GM21390 (cell line): ENCODE measurements around the gene TRIM3.

ENCODE experiments used
- ATAC-seq: cut with Tn5 transposase; IDR thresholded peaks from one replicate; pipeline ENCODE4 v1.9.1; 2021; ENCODE audit not compliant: unreplicated experiment

The TRIM3 gene

DNA sequence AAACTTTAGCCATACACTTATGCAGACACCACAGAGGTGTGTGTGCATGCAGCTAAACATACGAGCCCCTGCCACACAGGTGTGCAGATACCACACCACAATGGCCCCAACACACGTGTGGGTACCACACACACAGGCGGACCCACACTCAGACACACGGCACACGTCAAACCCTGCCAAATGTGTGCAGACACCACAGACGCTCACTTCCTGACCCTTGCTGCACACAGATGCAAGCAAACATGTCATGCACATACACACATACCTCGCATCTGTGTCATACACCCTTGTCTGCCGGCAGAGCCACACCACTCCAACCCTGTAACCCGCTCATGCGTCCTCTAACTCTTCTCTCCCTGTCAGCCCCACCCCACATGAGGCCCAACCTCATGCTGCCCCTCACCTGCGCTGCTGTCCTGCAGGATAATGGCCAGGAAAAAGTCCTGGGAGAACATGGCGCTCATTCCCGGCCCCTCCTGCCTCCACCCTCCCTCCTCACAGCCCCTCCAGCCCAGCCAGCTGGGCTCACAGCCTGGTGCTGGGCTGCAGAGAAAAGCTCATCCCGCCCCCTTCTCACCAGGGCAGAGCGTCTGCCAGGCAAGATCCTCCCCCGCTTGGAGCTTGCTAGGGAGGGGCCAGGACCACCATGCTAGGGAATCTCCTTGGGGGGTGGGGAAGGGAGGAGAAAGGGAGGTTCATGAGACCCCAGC, 69.2 kb downstream of the TRIM3 start:
- ATAC-seq, result no peak

DNA sequence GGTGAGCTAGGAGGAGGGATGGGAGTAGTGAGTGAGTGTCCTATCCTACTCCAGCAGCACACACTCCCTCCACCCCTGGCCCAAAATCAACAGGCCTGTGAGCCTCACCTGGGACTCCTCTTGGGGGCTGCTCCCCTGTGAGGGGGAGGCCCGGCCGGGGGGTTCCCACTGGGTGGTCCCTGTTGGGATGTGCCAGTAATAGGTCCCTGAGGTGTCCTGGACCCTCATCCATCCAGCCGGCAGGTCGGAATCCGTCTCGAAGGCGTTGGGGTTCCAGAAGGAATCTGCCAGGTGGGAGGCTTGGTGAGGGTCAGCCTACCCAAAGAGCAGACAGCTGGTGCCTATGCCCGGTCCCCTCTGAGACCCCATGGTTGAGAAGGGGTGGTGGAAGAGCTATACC, 70.2 kb downstream of the TRIM3 start:
- no peak for ATAC-seq

DNA sequence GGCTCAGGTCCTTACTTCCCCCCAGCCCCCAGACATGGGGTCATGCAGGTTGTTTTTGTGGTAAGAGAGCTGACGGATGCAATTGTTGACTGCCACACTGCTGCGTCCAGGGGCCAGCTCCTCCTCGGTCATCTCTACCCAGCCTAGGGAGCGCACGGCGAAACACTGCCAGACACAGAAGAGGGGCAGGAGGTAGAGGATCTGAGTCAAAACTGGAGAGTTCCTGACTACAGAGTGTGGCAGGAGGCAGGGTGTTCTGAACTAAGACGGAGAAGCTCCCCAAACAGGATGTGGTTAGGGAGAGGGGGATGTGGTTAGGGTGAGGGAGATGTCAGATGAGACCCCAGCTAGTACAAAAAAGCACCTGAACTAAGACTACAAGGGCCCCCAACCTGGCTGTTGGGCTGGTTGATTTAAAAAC, 71.2 kb downstream of the TRIM3 start:
- ATAC-seq, result peak; percentile 97

GRCh38 chr11:6402061-6402470, 71.7 kb downstream of the TRIM3 start:
- ATAC-seq, result peak; percentile 35

DNA sequence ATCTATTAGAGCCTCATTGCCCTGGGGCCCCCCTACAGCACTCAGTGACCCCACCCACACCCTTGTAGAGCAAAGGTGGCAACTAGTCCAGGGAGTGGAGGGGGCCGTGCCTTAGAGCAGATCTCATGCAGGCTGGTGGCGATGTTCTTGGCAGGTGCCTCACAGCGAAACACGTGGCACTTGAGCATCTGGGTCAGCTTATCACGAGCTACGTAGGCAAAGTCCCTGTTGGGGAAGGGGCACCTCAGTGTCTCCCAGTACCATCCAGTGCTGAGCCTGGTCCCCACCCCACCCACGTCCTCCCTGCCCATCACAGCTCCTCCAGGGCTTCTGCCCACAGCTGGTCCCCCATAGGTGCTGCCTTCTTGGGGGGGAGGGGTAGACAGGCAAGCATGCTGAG, 72.3 kb downstream of the TRIM3 start:
- ATAC-seq, result no peak

DNA sequence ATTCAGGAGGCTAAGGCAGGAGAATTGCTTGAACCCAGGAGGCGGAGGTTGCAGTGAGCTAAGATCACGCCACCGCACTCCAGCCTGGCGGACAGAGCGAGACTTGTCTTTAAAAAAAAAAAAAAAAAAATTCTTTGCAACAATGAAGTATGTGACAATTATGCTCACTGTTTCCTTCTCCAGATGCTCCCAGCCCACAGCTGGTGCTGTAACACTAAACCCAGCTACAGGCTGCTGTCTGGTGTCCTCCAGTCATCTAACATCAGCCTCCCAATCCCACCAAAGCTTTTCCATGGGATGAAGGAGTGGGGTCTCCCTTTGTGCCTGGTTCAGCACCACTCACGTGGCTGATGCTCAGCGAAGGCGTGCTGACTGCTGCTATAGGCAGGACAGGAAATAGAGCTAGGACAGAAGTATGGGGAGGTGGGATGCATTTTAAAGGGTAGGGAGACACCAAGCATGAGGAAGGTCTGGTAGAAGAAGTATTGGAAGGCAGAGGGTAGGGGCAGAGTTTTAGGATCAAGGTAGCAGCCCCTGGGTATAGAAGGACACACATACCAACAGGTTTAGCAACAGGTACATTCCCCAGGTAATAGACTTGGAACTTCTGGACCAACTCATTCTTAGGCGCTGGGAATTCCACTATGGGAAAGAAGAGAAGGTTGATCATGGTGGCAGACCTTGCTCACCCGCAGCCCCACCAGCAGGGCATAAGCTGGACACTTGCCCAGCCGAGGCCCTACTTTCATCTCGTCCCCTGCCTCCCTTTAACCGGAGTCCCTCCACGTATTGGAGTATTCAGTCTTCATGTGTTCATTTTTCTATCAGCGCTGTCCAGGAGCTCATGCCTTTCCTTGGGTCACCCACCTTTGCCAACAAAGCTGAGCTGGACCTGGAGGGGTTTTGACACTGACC, 73.1 kb downstream of the TRIM3 start:
- no peak for ATAC-seq
